Nephron progenitor cell (in vitro differentiated cells): ENCODE measurements around the gene ALDH3B1.

ENCODE experiments used
- DNase-seq: peaks from one replicate; pipeline ENCODE4 v3.0.0; 2021
- H3K27ac Mint-ChIP-seq: 2 replicates; pipeline ENCODE4 v1.8.0; 2021; ENCODE audit warnings: mild to moderate bottlenecking, moderate library complexity, mixed read lengths
- H3K27me3 Mint-ChIP-seq: 2 replicates; pipeline ENCODE4 v1.8.0; 2021; ENCODE audit warnings: mild to moderate bottlenecking, low read depth, mixed read lengths; ENCODE audit not compliant: poor library complexity
- H3K36me3 Mint-ChIP-seq: 2 replicates; pipeline ENCODE4 v1.8.0; 2021; ENCODE audit warnings: low read depth, mixed read lengths
- H3K4me1 Mint-ChIP-seq: 2 replicates; pipeline ENCODE4 v1.8.0; 2021; ENCODE audit warnings: mixed read lengths
- H3K4me3 Mint-ChIP-seq: 2 replicates; pipeline ENCODE4 v1.8.0; 2021; ENCODE audit warnings: mild to moderate bottlenecking, moderate library complexity, mixed read lengths
- H3K9me3 Mint-ChIP-seq: 2 replicates; pipeline ENCODE4 v1.8.0; 2021; ENCODE audit warnings: mild to moderate bottlenecking, moderate library complexity, mixed read lengths
- CTCF ChIP-seq: fragments of 200-600 bp; sonication (generic); IDR thresholded peaks from 2 replicates; pipeline ENCODE4 v1.5.0; 2021; ENCODE audit warnings: antibody characterized with exemption

Gene ALDH3B1

GRCh38 chr11:68076371-68077042, 66.4 kb downstream of the ALDH3B1 start:
- H3K27me3 Mint-ChIP-seq: no peaks in the 10 kb centered on the region
- H3K27ac Mint-ChIP-seq: peak overlapping the region; percentile 62
- no peak for TF ChIP-seq CTCF
- H3K4me1 Mint-ChIP-seq: peaks cover 6% of the 10 kb centered on the region
- H3K4me3 Mint-ChIP-seq: no peak overlapping the region
- H3K9me3 Mint-ChIP-seq: no peaks in the 10 kb centered on the region
- no peak for DNase-seq
- H3K36me3 Mint-ChIP-seq: peaks cover 39% of the 10 kb centered on the region

- no peaks in the 10 kb centered on the region for H3K27me3 Mint-ChIP-seq
- H3K27ac Mint-ChIP-seq: peak overlapping the region; percentile 82
- H3K36me3 Mint-ChIP-seq: peaks cover 35% of the 10 kb centered on the region
- DNase-seq: no peak
- TF ChIP-seq CTCF: no peak
- no peaks in the 10 kb centered on the region for H3K9me3 Mint-ChIP-seq
- no peak overlapping the region for H3K4me3 Mint-ChIP-seq
- H3K4me1 Mint-ChIP-seq: peaks cover 20% of the 10 kb centered on the region
Observed at GRCh38 chr11:68077617-68078582, 67.8 kb downstream of the ALDH3B1 start.
